ENCODE results near the gene SP1. TPM values are rescaled to one million over a fixed set of nuclear protein-coding genes. Genes with fewer than 3 reads are reported as not detected.
A peak's percentile ranks its signal among the peaks of the same experiment; 100 is the strongest.

Gene SP1
- polyA plus RNA-seq, 3 donors, result 15.1 to 80.7 (median 22.7) TPM

GRCh38 chr12:53450936-53451335 lies 71.0 kb downstream of the SP1 start:
- 100% methylated on average over 2 of the region's 7 CpGs for WGBS (ENCODE audit: insufficient coverage)
- Mint-ChIP-seq H3K36me3 (peaks cover 40 to 46% of the 10 kb centered on the region in 2 donors), H3K27ac (peak overlapping the region in 1 of 7 donors; percentile 28)

DNA sequence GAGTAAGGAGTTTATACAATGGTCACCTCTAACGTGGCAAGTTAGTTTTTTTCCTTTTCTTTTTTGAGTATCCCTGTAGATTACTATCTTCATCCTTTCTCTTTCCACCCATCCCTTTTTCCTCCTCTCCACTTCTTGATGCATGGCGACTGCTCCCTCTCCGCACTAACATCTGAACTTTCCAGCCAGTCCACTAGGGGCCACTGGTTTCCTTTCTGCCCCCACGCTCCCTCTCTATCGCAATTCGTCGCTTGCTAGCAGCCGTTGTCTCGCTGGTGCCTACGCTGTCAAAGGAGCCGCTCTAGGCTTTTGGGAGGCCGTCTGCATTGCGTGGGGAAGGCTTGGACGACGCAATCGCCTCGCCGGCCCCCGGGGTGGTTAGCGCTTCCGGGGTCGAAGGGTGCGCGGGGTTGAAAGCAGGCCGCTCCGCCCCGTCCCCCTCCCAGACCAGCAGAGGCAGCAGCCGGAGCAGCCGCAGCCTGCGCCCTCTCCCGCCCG lies 71.7 kb downstream of the SP1 start, which contains the start of gene PCBP2:
TSS of gene PCBP2 (plus strand) at position 442 of the 498 bp plus-strand sequence. CDS start 2,699 bp downstream, outside the sequence.
- H3K4me3 ChIP-seq (replicated peaks in 1 of 3; ENCODE audit: low read depth in 2 of 3, low read length in 3 of 3), result peak within 1 kb of the TSS; percentile 80 to 95 (median 87)
- intact Hi-C loops (cut with micrococcal nuclease), result loop anchor here (1.0 to 5.0 kb wide), 5 partner anchors 50 to 226 kb away; partner anchors contain the start of genes TARBP2 (in 2 of the 2), ATP5MC2 (in 1 of the 2), MYG1 (in 1 of the 2) and PFDN5 (in 1 of the 2)
- H3K4me1 ChIP-seq (ENCODE audit: control insufficient read depth in 1 of 2, insufficient read depth in 2 of 2, low read length in 2 of 2), result peaks cover 12 to 17% of the 10 kb centered on the region in 2 donors
- Mint-ChIP-seq H3K27ac (peak within 1 kb of the TSS; percentile 96 to 99 (median 99)), H3K4me1 (peaks cover 19% of the 10 kb centered on the region), H3K9me3 (no peaks in the 10 kb centered on the region), H3K27me3 (ENCODE audit: low read depth in 3 of 3) (peaks cover 0 to 4% (median 0%) of the 10 kb centered on the region in 3 donors), H3K36me3 (peaks cover 40 to 46% of the 10 kb centered on the region in 2 donors), H3K4me3 (peak within 1 kb of the TSS; percentile 94 to 99)
- TF ChIP-seq, protein P1, sequence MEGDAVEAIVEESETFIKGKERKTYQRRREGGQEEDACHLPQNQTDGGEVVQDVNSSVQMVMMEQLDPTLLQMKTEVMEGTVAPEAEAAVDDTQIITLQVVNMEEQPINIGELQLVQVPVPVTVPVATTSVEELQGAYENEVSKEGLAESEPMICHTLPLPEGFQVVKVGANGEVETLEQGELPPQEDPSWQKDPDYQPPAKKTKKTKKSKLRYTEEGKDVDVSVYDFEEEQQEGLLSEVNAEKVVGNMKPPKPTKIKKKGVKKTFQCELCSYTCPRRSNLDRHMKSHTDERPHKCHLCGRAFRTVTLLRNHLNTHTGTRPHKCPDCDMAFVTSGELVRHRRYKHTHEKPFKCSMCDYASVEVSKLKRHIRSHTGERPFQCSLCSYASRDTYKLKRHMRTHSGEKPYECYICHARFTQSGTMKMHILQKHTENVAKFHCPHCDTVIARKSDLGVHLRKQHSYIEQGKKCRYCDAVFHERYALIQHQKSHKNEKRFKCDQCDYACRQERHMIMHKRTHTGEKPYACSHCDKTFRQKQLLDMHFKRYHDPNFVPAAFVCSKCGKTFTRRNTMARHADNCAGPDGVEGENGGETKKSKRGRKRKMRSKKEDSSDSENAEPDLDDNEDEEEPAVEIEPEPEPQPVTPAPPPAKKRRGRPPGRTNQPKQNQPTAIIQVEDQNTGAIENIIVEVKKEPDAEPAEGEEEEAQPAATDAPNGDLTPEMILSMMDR (IDR thresholded peaks at IDR 0.05), result peak; percentile 81
- H3K9ac ChIP-seq (ENCODE audit: insufficient read depth, low read length, poor library complexity, severe bottlenecking), result peak within 1 kb of the TSS; percentile 87
- H3K27ac ChIP-seq (ENCODE audit: low read depth in 1 of 2, low read length in 2 of 2), result peak within 1 kb of the TSS; percentile 85 to 91
- H3K79me2 ChIP-seq (ENCODE audit: insufficient read depth, low read length), result peaks cover 58% of the 10 kb centered on the region
- peak within 1 kb of the TSS; percentile 88 for H3K4me2 ChIP-seq (replicated peaks; ENCODE audit: extremely low read depth, low read length, poor library complexity, severe bottlenecking)
- H3K27me3 ChIP-seq (ENCODE audit: control insufficient read depth in 2 of 2, insufficient read depth in 2 of 2, low read length in 2 of 2), result no peaks in the 10 kb centered on the region
- DNase-seq, result peak; percentile 98 to 99 (median 98)
- peaks cover 44 to 57% of the 10 kb centered on the region in 2 donors for H3K36me3 ChIP-seq (replicated peaks in 1 of 2; ENCODE audit: control insufficient read depth in 1 of 2, insufficient read depth in 2 of 2, low read length in 2 of 2)
- H2AFZ ChIP-seq (ENCODE audit: insufficient read depth, low read depth, low read length, poor library complexity, severe bottlenecking), result peak within 1 kb of the TSS; percentile 7
- H4K20me1 ChIP-seq (ENCODE audit: insufficient read depth, low read length), result peaks cover 74% of the 10 kb centered on the region
- H3K9me3 ChIP-seq (replicated peaks in 1 of 2; ENCODE audit: control insufficient read depth in 1 of 2, insufficient read depth in 1 of 2, low read length in 2 of 2), result no peaks in the 10 kb centered on the region
- WGBS (ENCODE audit: insufficient coverage), result 0% methylated on average over 21 of the region's 32 CpGs

More at GRCh38 chr12:53450936-53451335, 71.0 kb downstream of the SP1 start:
- Histone ChIP-seq H3K27me3 (ENCODE audit: control insufficient read depth in 2 of 2, insufficient read depth in 2 of 2, low read length in 2 of 2) (no peaks in the 10 kb centered on the region), H3K27ac (ENCODE audit: low read depth in 1 of 2, low read length in 2 of 2) (no peak overlapping the region), H3K9ac (ENCODE audit: insufficient read depth, low read length, poor library complexity, severe bottlenecking) (no peak overlapping the region), H3K4me2 (replicated peaks; ENCODE audit: extremely low read depth, low read length, poor library complexity, severe bottlenecking) (no peak overlapping the region), H3K9me3 (replicated peaks in 1 of 2; ENCODE audit: control insufficient read depth in 1 of 2, insufficient read depth in 1 of 2, low read length in 2 of 2) (no peaks in the 10 kb centered on the region), H3K4me1 (ENCODE audit: control insufficient read depth in 1 of 2, insufficient read depth in 2 of 2, low read length in 2 of 2) (peaks cover 12 to 17% of the 10 kb centered on the region in 2 donors), H3K36me3 (replicated peaks in 1 of 2; ENCODE audit: control insufficient read depth in 1 of 2, insufficient read depth in 2 of 2, low read length in 2 of 2) (peaks cover 43 to 57% of the 10 kb centered on the region in 2 donors), H3K4me3 (replicated peaks in 1 of 3; ENCODE audit: low read depth in 2 of 3, low read length in 3 of 3) (no peak overlapping the region), H3K79me2 (ENCODE audit: insufficient read depth, low read length) (peaks cover 52% of the 10 kb centered on the region), H2AFZ (ENCODE audit: insufficient read depth, low read depth, low read length, poor library complexity, severe bottlenecking) (no peak overlapping the region), H4K20me1 (ENCODE audit: insufficient read depth, low read length) (peaks cover 73% of the 10 kb centered on the region)
- peaks cover 0 to 4% (median 0%) of the 10 kb centered on the region in 3 donors for H3K27me3 Mint-ChIP-seq (ENCODE audit: low read depth in 3 of 3)
- TF ChIP-seq, protein P1 (IDR thresholded peaks at IDR 0.05), result no peak
- no peaks in the 10 kb centered on the region for H3K9me3 Mint-ChIP-seq
- peaks cover 24% of the 10 kb centered on the region for H3K4me1 Mint-ChIP-seq
- no peak for DNase-seq
- intact Hi-C loops (cut with micrococcal nuclease), result loop anchor here (5.0 kb wide), 4 partner anchors 51 to 226 kb away; partner anchors contain the start of genes ATP5MC2 (in 1 of the 2), MYG1 (in 1 of the 2), PFDN5 (in 1 of the 2) and TARBP2 (in 1 of the 2)
- H3K4me3 Mint-ChIP-seq, result no peak overlapping the region
